Vagina (tissue), 2 donors: Measurements from ENCODE around the gene MTERF4. TPM values are rescaled to one million over a fixed set of nuclear protein-coding genes. Genes with fewer than 3 reads are reported as not detected.

Experiments
- DNase-seq, 2 donors: peaks; one replicate each; pipeline ENCODE4 v3.0.0-alpha.2; 2017; ENCODE audit errors: extremely low spot score in 2 of 2
- H3K27ac ChIP-seq: fragments of 200-600 bp; sonication (generic); one replicate; pipeline ENCODE4 v1.5.1; 2019
- H3K27me3 ChIP-seq: fragments of 200-600 bp; sonication (generic); one replicate; pipeline ENCODE4 v1.5.1; 2019
- H3K36me3 ChIP-seq, 2 donors: fragments of 200-600 bp; sonication (generic); one replicate each; pipeline ENCODE4 v1.5.1; 2017 to 2019
- H3K4me1 ChIP-seq: fragments of 200-600 bp; sonication (generic); one replicate; pipeline ENCODE4 v1.5.1; 2019
- H3K4me3 ChIP-seq, 2 donors: fragments of 200-600 bp; sonication (generic); 1 replicate in 1 of 2; 2 replicates in 1 of 2; pipeline ENCODE4 v1.5.1; 2016 to 2019
- H3K9me3 ChIP-seq: fragments of 200-600 bp; sonication (generic); one replicate; pipeline ENCODE4 v1.5.1; 2019
- POLR2A ChIP-seq, 2 donors: fragments of 450-650 bp; IDR thresholded peaks; one replicate each; pipeline ENCODE4 v1.6.1; 2017; ENCODE audit warnings: antibody characterized with exemption in 2 of 2, mild to moderate bottlenecking in 2 of 2, moderate library complexity in 2 of 2
- POLR2AphosphoS5 ChIP-seq, 2 donors: sonication (generic); formaldehyde crosslinking; IDR thresholded peaks; one replicate each; pipeline ENCODE4 v1.9.0; 2017; ENCODE audit warnings: antibody characterized with exemption in 2 of 2, mild to moderate bottlenecking in 2 of 2, low read depth in 1 of 2; ENCODE audit not compliant: insufficient read depth in 1 of 2
- intact Hi-C: fragments of 100-400 bp; cut with DNase I; formaldehyde crosslinking; loops from one replicate; pipeline ENCODE4 v1.15.1; 2023
- total RNA-seq: library from RNA; depleted of rRNA; stranded (reverse); fragments of >200 nt; gene quantifications from one replicate; pipeline ENCODE4 v1.2.3, GENCODE V29; 2016
- TF ChIP-seq, protein P1 (sequence below), 3 experiments: fragments of 450-650 bp in 2 of 3; fragments of 200-600 bp in 1 of 3; sonication (generic) in 1 of 3; IDR thresholded peaks; one replicate each; pipeline ENCODE4 v1.5.1; 2017 to 2019; ENCODE audit warnings: antibody characterized with exemption in 3 of 3, mild to moderate bottlenecking in 2 of 3, moderate library complexity in 2 of 3

Gene MTERF4
- total RNA-seq, result 30.2 TPM

DNA sequence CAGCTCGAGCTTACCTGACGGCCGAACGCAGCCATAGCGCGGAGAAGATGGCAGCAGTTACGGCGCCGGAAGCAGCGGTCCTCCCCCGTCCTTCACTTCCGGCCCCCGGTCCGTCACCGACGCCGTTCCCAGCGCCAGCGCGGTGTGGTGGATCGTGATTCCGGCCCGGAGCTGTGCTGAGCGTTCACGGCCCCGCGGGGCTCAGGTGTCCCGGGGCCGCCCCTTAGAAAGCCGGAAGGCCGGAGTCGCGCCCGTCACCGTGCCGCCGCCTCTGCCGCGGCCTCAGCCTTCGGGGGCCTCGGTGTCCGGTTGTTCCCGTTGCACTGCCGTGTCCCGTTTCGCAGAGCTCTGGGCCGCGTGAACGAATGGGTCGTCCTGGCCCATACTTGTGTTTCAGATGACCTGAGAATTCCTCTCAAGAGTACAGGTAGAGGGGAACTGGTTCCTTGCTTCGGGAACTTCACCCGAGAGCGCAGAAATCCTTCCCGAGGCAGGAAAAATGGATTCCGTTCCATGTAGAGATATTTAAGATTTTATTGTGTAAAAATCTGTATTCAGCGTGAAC lies at the start of gene MTERF4:
MTERF4 (minus strand) TSS at position 49 of the 565 bp plus-strand sequence; CDS start at position 35, 14 bp downstream.
- peak in 1 of 2 donors; percentile 89 for DNase-seq
- no peaks in the 10 kb centered on the region for H3K27me3 ChIP-seq
- peaks cover 31% of the 10 kb centered on the region for H3K4me1 ChIP-seq
- peak within 1 kb of the TSS; percentile 67 to 93 for H3K4me3 ChIP-seq
- peaks cover 0 to 20% of the 10 kb centered on the region in 2 donors for H3K36me3 ChIP-seq
- H3K9me3 ChIP-seq, result no peaks in the 10 kb centered on the region
- intact Hi-C loops, result loop anchor here (10.0 kb wide), 1 partner anchor 112 kb away; no protein-coding TSS in a partner anchor
- TF ChIP-seq POLR2A (IDR thresholded peaks at IDR 0.05), result no peak
- TF ChIP-seq, protein P1, sequence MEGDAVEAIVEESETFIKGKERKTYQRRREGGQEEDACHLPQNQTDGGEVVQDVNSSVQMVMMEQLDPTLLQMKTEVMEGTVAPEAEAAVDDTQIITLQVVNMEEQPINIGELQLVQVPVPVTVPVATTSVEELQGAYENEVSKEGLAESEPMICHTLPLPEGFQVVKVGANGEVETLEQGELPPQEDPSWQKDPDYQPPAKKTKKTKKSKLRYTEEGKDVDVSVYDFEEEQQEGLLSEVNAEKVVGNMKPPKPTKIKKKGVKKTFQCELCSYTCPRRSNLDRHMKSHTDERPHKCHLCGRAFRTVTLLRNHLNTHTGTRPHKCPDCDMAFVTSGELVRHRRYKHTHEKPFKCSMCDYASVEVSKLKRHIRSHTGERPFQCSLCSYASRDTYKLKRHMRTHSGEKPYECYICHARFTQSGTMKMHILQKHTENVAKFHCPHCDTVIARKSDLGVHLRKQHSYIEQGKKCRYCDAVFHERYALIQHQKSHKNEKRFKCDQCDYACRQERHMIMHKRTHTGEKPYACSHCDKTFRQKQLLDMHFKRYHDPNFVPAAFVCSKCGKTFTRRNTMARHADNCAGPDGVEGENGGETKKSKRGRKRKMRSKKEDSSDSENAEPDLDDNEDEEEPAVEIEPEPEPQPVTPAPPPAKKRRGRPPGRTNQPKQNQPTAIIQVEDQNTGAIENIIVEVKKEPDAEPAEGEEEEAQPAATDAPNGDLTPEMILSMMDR (IDR thresholded peaks at IDR 0.05), result no peak
- peak; percentile 88 for TF ChIP-seq POLR2AphosphoS5 (IDR thresholded peaks at IDR 0.05; ENCODE audit: insufficient read depth in 1 of 2, low read depth in 1 of 2)
- peak within 1 kb of the TSS; percentile 86 for H3K27ac ChIP-seq

DNA sequence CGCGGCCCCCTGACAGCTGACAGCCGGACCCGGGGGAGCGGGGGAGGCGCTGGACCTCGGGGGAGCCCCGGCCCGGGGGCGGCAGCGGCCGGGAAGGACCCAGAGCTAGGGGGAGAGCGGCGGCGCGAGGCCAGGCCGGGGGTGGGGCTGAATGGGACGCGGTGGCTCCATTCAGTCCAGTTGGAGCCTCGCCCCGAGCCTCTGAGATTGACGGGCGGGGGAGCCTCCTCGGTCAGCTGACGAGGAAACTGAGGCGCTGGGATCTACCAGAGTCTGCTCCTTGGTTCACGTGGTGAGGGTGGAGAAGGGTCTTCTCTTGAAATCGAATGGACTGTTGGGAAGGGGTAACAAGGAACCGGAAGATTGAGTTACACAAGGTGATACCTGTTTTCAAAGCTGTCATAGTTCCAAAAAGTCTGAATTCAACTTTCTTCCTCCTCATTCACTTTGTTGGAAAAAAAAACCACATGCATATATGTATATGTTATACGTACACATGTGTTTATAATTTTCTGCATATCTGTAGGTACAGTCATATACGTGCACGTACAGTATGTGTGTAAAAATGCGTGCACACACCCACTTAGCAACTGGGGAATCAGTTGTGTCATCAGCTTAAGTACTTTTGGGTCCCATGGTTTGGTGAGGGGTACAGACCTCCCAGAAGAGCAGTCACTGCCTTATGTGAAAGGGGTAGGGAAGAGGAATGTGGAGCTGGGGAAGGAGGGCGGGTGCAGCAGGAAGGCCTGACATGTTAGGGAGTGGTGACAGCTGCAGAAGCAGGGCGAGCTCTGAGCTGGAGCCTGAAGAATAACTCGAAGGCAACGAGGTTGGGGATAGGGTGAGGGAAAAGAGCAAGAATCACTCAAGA lies 48.8 kb upstream of the MTERF4 start:
- H3K27ac ChIP-seq, result peak overlapping the region; percentile 73
- H3K27me3 ChIP-seq, result no peaks in the 10 kb centered on the region
- TF ChIP-seq POLR2A (IDR thresholded peaks at IDR 0.05) (no peak), POLR2AphosphoS5 (IDR thresholded peaks at IDR 0.05; ENCODE audit: insufficient read depth in 1 of 2, low read depth in 1 of 2) (no peak)
- TF ChIP-seq, protein P1 (IDR thresholded peaks at IDR 0.05), result no peak
- H3K4me3 ChIP-seq, result peak overlapping the region; percentile 94 to 100
- no peaks in the 10 kb centered on the region for H3K9me3 ChIP-seq
- intact Hi-C loops, result no loop called here
- no peaks in the 10 kb centered on the region for H3K36me3 ChIP-seq
- DNase-seq, result no peak
- H3K4me1 ChIP-seq, result peaks cover 27% of the 10 kb centered on the region

GRCh38 chr2:241149925-241150659 lies 48.0 kb upstream of the MTERF4 start, which contains the start of gene PPP1R7:
Gene PPP1R7, plus strand, starts transcription at chr2:241150467. Its CDS starts 29 bp downstream, at chr2:241150496.
- Histone ChIP-seq H3K4me1 (peaks cover 27% of the 10 kb centered on the region), H3K27me3 (no peaks in the 10 kb centered on the region), H3K27ac (peak within 1 kb of the TSS; percentile 73), H3K36me3 (no peaks in the 10 kb centered on the region), H3K4me3 (peak within 1 kb of the TSS; percentile 94 to 100), H3K9me3 (no peaks in the 10 kb centered on the region)
- TF ChIP-seq, protein P1 (IDR thresholded peaks at IDR 0.05), result no peak
- TF ChIP-seq POLR2A (IDR thresholded peaks at IDR 0.05), result peak in 1 of 2 donors; percentile 36
- TF ChIP-seq POLR2AphosphoS5 (IDR thresholded peaks at IDR 0.05; ENCODE audit: insufficient read depth in 1 of 2, low read depth in 1 of 2), result peak; percentile 85 to 86
- intact Hi-C loops, result no loop called here
- DNase-seq, result peak in 1 of 2 donors; percentile 96

DNA sequence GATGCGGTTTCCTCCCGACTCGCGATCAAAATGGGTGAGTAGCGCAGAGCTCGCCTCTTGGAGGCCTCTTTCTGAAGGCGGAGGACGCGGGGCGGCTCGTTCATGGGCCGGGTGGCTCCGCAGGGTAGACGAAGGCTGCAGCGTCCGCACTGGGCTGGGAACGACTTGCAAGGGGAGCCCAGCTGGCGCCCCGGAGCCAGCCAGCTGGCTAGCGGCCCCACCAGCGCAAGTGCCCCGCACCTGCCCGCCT lies 47.5 kb upstream of the MTERF4 start:
- Histone ChIP-seq H3K4me3 (peak overlapping the region; percentile 94 to 100), H3K4me1 (peaks cover 27% of the 10 kb centered on the region), H3K27me3 (no peaks in the 10 kb centered on the region), H3K36me3 (no peaks in the 10 kb centered on the region), H3K9me3 (no peaks in the 10 kb centered on the region), H3K27ac (peak overlapping the region; percentile 4)
- TF ChIP-seq, protein P1 (IDR thresholded peaks at IDR 0.05), result no peak
- TF ChIP-seq POLR2A (IDR thresholded peaks at IDR 0.05), result no peak
- TF ChIP-seq POLR2AphosphoS5 (IDR thresholded peaks at IDR 0.05; ENCODE audit: insufficient read depth in 1 of 2, low read depth in 1 of 2), result no peak
- intact Hi-C loops, result no loop called here
- no peak for DNase-seq
